Activated naive CD4-positive, alpha-beta T cell (primary cell): ENCODE results near the gene TIPARP.

Source experiments
- DNase-seq, 4 experiments: peaks; one replicate each; lab custom pipeline; 2025; lab: John Stamatoyannopoulos, UW

The TIPARP gene, protein sequence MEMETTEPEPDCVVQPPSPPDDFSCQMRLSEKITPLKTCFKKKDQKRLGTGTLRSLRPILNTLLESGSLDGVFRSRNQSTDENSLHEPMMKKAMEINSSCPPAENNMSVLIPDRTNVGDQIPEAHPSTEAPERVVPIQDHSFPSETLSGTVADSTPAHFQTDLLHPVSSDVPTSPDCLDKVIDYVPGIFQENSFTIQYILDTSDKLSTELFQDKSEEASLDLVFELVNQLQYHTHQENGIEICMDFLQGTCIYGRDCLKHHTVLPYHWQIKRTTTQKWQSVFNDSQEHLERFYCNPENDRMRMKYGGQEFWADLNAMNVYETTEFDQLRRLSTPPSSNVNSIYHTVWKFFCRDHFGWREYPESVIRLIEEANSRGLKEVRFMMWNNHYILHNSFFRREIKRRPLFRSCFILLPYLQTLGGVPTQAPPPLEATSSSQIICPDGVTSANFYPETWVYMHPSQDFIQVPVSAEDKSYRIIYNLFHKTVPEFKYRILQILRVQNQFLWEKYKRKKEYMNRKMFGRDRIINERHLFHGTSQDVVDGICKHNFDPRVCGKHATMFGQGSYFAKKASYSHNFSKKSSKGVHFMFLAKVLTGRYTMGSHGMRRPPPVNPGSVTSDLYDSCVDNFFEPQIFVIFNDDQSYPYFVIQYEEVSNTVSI

DNA sequence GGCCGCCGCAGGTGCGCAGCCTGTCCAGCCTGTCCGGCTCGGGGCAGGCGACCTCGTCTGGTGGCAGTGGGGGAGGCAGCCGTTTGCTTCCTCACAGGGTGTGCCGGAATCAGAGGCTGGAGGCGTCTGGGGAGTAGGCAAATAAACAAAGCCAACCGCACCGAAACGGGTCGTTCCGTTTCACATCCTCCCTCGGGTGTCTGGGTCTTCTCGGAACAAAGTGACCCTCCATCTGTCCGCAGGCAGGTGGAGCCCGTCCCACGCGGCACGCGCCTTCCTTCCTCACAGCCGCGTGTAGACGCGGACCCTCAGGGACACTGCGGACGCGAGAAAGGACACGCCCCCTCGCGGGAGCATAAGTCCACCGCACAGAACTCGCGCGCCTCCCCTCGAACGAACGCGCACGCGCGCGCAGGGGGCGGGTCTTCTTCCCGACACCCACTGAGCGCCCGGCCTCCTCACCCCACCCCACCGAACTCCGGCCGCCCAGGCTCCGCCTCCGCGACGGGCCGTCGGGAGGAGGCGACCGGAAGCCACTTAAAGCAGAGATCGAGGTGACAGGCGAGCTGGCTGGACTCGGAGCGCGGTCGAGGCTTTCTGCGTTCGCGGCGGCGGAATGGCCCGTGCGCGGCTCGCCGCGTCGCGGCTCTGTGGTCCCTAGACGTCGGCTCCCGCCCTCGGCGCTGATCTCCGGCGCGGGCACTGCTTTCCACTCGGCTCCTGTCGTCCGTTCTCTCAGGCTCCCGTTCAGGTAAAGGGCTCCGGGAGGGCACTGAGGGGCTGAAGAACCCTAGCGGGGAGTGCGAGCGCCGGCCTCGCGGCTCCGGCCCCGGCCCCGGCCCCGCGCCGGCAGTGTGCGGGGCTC lies at the start of gene TIPARP:
Gene TIPARP, plus strand, starts transcription at position 545 of the 865 bp plus-strand sequence. CDS start 3,108 bp downstream, outside the sequence.
- DNase-seq = peak; percentile 93 to 98 (median 98)

DNA sequence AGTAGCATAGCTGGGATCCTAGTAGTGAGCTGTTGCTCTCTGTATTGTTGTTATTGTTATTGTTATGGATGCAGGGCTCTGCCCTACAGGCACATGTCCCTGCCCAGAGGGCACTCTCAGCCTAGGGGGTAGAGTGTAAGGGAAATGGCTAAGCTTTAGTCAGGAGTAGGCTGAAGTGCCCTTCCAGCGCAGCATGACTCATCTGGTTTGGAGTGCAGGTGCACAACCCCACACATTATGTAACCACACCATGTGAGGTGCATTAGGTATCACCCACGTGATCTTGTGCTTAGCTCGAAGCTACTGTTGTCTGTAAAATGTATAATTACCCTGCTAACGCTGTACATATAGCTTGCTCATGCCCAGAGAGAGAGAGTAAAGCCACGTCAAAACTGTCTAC lies 48.3 kb upstream of the TIPARP start:
- DNase-seq = no peak

DNA sequence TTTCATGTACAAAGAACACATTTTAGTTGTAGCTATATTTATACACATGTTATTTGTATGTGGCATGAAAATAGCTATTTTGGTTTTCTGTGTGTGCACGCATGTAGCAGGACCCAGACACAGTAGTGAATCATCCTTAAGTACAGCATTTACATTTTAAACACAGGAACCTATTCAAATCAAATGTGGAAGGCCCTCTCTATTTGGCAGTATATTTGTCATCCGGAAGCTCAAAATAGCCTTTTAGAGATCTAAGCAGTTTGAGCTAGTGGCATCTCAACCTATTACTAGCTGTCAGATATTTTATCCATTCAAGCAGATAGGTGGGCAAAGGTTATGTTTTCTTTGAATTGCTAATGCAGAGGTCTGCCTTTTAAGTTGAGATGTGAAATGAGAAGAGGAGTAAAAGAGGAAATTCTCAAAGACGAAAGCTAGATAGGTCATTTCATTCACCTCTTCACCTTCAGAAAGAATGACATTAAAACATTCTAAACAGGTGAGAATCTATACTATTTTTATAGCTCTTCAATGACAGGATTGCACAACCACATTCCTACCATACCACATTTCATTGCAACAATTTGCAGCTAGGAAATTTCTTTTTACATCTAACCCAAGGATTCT lies 46.3 kb upstream of the TIPARP start:
- no peak for DNase-seq

DNA sequence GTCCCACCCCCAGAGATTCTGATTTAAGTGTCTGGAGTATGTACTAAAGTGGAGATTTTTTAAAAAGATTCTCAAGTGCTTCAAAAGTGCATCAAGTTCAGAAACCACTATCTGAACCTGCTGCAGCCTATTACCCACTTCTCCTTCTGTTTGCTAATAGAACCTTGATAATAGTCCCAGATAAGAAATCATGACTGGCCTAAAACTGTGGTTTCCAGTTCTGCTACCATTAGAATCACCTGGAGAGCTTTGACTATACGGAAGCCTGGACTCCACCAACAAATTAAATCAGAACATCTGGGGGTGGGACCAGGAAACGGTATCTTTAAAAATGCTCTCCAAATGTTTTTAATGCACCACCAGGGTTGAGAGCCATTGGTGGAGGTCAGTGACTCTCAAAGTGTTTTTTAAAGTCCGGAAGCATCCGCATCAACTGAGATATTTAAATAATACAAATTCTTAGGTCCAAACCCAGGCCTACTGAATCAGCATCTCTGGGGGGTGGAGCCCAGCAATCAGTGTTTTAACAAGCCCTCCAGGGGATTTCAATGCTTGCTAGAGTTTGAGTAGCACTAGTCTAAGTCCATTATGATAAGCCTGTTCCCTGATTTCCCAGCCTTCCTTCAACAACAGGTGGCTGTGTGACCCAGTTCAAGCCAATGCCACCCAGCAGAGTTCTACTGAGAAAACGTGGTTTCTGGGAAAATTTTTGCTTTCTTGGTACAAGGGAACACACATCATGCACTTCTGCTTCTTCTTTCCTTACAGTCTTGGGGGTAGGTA lies 45.4 kb upstream of the TIPARP start:
- no peak for DNase-seq

DNA sequence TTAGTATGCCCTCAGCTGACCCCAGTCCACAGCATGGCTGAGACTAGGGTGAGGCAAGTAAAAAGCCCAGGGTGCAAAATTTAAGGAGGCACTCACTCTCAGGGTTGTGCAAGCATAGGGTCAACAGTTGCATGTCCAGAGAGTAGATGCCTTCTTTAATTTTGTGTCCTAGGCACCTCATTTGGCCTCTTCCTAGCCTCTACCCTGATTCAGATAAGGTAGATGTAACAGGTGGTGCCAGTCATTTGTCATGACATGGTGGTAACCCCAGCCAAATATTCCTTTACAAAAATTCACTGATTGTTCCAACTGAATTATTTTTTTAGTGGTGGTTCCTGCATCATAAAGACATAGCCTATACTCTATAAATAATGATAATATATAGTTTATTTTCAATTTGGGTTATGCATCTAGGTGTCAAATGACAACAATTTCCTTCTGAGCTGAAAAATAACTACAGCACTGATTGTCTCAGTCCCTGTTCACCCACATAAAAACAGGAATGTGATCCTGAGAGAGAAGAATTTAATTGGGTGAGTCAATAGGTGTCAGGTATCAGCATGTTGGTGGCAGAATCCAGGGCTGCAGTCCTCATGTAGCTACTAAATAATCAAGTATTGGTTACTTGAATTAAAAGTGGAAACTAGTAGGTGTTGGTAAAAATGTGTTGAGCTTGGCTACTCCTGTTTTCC lies 44.2 kb upstream of the TIPARP start:
- DNase-seq = no peak

DNA sequence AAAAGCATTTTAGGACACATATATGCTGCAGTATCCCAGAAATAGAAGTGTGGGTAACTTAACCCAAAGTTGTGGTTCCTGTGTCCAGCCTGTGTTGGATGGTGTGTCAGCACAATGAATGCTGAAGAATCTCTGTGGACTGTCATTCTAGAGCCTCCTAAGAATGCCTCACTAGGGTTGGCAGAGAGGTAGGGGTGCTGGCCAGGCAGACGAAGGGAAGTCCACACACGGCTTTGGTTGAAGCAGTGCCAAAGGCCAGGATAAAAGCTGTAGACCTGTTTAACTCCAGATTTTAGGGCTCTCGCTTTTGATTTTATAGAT lies 43.7 kb upstream of the TIPARP start:
- DNase-seq = no peak

DNA sequence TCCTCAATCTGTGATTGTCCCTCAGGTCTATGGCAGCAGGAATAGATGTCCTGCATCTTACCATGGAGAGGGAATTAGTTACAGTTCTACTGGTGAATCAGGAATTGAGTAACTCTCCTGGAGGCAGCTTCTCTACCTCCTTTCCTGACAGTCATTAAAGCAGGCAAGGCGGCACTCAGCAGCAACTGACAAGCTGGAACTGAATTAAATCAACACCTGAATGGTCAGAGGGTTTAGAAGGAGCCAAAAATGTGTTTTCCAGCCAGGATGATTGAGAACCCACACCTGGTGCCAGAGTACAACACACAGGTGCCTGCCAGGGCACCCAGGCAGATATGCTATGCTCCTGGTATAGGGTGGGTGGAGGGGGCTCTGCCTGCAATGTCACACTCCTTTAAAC lies 43.1 kb upstream of the TIPARP start:
- DNase-seq = no peak

DNA sequence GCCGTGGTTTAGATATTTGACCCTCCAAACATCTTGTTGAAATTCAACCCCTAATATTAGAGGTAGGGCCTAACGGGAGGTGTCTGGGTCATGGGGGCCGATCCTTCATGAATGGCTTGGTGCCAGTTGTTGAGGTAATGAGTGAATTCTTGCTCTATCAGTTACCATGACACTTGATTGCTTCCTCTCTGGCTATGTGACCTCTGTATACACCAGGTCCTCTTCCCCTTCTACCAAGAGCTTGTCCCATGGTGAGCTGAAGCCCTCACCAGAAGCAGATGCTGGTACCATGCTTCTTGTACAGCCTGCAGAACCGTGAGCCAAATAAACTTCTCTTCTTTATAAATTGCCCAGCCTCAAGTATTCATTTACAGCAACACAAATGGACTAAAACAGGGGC lies 41.8 kb upstream of the TIPARP start:
- DNase-seq = no peak

DNA sequence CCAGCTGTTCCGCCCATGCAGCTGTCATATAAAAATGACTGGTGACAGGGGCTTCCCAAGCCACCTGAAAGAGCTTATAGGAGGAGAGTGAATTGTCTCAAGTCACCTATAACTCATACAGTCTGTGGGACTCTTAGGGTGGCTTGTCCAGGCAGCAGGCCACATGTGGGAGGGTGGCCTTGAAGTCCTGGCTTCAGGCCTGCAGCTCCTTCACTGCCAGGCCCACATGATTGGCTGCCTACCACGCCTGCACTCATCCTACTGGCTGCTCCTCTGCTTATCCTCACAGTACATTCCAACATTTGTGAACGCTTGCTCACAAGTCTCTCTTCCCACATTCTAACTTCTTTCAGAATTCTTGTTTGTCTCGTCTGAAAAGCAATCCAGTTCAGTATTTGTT lies 41.1 kb upstream of the TIPARP start:
- no peak for DNase-seq

DNA sequence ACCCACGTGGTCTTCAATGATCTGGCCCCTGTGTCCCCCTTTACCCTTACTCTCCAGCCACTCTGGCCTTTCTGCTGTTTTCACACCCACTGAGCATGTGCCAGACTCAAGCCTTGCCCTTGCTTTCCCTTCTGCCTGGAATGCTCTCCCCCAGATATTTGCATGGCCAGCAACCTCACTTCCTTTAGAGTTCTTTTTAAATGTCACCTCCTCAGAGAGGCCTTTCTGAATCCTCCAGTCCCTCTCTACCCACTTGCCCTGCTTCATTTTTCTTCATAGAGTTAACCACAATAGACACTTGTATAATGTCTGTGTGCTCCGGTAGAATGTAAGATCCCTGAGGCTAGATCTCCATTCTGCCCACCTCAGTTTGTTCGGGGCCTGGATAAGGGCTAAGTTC lies 39.4 kb upstream of the TIPARP start:
- no peak for DNase-seq

DNA sequence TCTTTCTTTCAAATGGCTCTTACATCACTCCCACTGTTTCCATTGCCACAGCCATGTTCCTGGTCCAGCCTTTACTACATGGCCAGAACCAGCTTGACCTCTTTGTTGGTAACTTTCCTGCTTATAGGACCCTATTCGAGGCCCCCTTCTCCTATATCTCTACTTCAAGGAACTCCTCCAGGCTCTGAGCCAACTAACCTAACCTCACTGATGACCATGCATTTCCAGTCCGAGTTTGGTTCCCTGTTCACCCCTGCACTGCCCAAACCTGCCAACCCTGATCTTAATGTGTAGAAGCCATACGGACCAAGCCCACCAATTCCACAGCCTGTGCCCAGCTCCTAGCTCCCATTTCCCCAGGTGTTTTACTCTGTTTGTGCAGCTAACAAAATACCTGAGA lies 38.4 kb upstream of the TIPARP start:
- no peak for DNase-seq

DNA sequence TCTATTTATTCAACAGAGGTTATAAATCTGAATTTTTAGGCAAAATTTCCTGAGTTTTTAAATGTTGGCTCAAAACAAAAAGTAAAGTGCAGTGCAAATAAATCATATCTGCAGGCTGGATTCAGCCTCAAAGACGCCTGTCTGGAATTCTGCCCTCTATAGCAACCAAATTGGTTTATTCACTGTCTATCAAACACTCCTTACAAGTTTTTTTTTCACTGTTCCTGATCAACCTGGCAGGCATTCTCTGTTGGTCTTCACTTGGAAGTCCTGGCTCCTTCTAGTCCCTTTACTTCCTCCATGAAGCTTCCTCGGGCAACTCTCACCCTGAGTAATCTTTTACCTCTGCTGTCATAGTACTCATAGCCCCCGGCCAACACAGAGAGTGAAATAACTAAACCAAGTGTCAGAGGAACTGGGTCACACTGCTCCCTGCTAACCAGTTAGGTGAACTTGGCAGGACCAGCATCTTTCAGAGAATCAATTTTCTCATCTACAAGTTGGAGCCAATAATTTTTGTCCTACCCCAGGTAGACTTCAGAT lies 36.8 kb upstream of the TIPARP start:
- no peak for DNase-seq

DNA sequence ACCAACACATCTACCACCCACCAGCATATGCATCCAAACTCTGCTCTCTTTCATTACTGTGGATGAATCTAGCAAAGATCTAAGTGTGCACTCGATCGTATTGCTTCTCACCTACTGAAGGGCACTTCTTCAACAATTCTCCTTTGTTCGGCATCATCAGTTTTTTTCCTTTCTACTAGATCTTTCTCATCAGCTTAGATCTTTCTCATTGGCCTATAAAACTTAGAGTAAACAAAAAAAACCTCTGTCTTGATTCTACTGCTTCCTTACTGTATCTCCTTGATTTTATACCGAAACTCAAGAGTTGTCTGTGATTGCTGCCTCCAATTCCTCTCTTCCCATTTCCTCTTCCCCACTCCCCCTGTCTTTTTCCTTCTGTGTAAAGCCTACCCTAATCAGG lies 36.1 kb upstream of the TIPARP start:
- DNase-seq = no peak

DNA sequence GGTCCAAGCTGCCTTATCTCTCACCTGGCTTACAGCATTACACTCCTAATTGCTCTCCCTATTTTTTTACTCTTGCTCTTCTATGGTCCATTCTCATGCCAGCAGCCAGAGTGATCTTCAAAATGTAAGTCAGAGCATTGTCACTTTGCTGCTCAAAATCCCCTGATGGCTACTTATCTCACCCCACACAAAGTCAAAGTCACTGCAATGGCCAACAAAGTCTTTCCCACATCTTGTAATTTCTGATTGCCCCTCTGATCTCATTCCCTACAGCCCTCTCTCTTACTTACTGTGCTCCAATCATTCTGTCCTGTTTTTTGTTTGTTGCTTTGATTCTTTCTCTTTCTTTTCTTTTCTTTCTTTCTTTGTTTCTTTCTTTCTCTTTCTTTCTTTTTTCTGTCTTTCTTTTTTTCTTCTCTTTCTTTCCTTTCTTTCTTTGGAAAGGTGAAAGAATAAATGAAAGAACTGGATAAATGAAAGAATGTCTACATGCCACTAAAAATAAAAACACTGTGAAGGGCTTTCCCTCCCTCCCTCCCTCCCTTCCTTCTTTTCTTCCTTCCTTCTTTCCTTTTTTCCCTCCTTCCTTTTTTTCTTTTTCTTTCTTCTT lies 34.9 kb upstream of the TIPARP start:
- DNase-seq = no peak

DNA sequence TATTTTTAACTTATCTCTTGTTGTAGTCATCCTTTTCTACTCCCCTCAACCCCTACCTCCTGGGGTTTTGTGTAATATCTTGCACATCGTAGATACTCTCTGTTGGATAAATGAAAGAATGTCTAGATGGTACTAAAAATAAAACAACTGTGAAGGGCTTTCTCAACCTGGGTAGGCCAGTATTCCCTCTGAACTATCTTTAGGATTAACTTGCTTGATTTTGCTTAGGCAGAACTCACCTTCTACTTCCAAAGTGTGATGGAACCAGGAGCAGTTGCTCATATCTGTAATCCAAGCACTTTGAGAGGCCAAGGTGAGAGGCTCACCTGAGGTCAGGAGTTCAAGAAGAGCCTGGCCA lies 32.8 kb upstream of the TIPARP start:
- DNase-seq = no peak

DNA sequence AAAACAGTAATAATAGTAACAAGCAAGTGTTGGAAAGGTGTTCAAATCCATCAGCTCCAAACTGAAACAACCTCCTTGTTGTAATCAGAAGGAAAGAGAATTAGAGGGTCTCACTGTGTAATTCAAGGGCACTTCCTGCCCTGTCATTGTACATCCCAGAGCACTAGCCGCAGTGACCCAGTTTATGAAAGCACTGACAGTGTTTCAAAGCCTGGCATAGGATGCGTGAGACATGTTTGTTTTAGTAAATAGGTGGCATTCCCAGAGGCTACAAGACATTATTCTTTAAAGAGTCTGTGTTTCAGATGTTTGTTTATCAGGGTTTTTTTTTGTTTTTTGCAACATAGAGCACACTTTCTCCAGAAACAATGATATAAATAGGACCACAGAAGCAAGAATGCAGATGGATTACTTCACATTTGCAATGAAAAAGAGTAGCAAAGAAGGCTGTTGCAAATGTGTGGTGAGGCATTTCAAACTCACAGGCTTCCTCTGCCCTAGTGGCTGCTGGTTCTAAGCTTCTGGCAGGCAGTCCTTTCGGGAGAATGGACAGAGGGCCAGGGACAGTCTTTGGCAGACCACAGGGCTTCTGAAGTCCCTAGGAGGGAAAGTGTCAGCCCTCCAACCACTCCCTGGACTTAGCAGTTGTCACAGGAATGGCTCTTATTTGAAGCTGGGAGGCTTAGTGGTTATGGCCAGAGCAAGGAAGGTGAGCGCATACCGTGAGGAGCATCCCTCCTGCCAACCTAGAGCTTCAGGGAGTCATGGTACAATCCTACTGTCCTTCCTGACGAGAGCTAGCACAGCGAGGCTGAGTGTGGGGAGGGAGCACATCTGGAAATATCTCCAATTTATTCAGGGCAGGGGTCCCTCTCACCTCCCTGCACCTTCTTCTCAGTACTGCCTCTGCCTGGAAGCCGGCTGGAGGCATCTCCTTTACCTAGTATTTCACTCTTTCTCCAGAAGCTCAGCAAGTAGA lies 31.4 kb upstream of the TIPARP start:
- DNase-seq = no peak

DNA sequence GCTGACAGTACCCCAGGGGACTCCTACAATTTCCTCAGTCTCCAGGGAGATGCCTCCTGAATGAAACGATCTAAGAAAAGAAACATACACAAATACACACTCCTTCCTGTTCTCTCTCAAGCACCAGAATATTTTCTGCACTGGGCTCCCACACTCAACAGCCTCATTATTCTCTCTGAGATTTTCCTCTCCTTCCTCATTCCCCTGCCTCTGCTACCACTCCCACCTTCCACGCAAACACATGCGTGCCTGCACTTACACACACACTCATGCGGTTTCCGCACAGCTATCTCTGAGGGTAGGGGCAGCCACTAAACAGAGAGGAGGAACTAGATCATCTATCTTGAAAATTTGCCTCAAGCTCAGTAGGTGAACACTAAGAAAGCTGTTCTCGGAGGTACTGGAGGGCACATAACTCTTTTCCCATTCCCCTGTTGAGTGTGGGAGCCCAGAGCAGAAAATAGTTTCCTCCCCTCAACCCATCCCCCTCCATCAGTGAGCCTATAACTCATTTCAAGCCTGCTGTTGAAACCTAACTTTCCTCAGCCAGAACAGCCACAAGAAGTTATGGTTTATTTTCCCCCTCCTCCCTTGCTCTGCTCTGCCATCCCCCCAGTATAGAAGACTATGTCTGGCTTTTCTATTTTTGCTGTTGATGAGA lies 30.5 kb upstream of the TIPARP start:
- no peak for DNase-seq

DNA sequence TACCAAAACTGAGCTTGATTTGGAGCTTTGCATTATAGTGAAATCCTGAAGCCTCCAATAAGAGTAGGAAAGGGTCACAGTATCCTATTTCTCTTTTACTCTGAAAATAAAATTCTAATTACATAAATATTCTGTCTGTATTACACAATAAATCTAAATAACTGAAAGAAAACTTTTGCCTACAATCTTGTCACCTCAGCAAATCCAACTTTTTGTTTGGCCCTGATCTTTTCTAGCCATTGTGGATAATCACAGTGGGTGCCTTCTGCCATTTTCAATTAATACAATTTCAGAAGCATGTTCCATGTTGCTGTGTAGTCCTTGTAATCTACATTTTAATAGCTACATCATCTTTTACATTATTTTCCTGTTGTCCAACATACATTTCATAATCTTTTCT lies 29.4 kb upstream of the TIPARP start:
- DNase-seq = no peak

DNA sequence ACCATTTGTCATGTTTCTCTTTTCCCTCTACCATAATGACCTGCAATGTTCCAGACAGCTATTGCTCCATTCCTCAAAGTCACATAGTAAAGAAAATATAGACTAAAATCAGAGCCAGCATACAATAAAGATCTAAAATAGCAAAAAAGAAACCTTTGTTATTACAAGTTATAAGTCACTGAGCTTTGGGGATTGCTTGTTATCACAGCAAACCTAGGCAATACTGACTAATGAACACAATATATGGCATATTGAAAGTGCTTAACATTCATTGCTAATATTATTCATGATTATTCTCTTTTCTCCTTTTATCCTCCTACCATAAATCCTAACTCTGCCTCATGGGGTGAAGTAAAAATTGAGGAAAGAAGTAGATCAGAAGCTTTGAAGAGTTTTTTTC lies 27.4 kb upstream of the TIPARP start:
- no peak for DNase-seq
